ENCODE measurements around the gene RNF144A.

DNA sequence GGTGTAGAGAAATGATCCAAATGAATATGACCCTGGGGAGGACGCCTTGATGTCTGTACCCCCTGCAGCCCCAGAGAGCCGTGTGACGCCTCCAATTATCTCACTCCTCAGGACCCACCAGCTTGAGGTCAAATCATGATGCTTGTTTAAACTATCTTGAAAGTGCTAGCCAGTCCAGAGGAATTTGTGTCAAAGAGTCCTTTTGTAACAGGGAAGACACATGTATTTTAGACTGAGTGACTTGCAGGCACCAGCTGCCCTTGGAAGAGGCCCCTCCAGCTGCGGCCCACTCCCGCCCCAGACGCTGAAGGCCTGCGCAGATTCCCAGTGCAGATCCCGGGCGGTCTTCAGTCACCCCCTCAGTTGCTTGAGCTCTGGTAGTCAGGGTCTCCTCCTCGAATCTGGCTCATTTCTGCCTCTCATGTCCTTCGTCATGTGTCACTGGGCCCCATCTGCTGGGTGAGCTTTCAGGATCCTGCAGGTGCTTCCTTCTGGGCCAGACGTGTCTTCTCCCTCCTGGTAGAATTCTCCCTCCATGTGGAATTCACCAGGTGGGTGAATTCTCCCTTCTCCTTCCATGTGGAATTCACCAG is 77.4 kb downstream of the RNF144A start:
- TF ChIP-seq GATA2 (IDR thresholded peaks at IDR 0.05; ENCODE audit: low read depth, low read length) (no peak), GATA3 (IDR thresholded peaks at IDR 0.05; ENCODE audit: low read depth, low read length) (no peak)
